BJ (cell line): ENCODE measurements around the gene PFKL. TPM values are rescaled to one million over a fixed set of nuclear protein-coding genes. Genes with fewer than 3 reads are reported as not detected.

Experiments
- CTCF ChIA-PET: fragments of 350-600 bp; formaldehyde crosslinking; extraction: SDS; loops from one replicate; lab custom pipeline; 2021; ENCODE audit warnings: antibody characterized with exemption, inconsistent platforms; lab: Yijun Ruan, JAX
- POLR2A ChIA-PET: fragments of 300-600 bp; sonication (Branson Sonifier 250); formaldehyde crosslinking; extraction: SDS; loops from one replicate; lab custom pipeline; 2021; ENCODE audit warnings: antibody characterized with exemption; lab: Charles Lee
- DNase-seq: peaks from one replicate; pipeline ENCODE4 v3.0.0-alpha.2; 2011; ENCODE audit warnings: low read depth
- H3K27me3 ChIP-seq: 2 replicates; pipeline ENCODE4 v1.6.0; 2011; ENCODE audit warnings: low read length; ENCODE audit not compliant: control insufficient read depth, insufficient read depth
- H3K36me3 ChIP-seq: 2 replicates; pipeline ENCODE4 v1.5.1; 2011; ENCODE audit warnings: low read length; ENCODE audit not compliant: control insufficient read depth, insufficient read depth
- H3K4me3 ChIP-seq: 2 replicates; pipeline ENCODE4 v1.5.1; 2011; ENCODE audit warnings: low read depth, mild to moderate bottlenecking, control low read depth, low read length
- polyA plus RNA-seq: library from polyadenylated mRNA; depleted of rRNA; stranded (reverse); fragments of >200 nt; gene quantifications from 2 replicates; pipeline ENCODE4 v1.2.3, GENCODE V29; 2011
- TF ChIP-seq, protein P1 (sequence below): IDR thresholded peaks from 2 replicates; pipeline ENCODE4 v1.5.1; 2011; ENCODE audit warnings: low read depth, mild to moderate bottlenecking, control low read depth, inconsistent platforms, low read length, moderate library complexity; ENCODE audit not compliant: insufficient read depth

PFKL gene
- polyA plus RNA-seq, 1 experiment, result 152 TPM

- Histone ChIP-seq H3K4me3 (no peak overlapping the region), H3K27me3 (no peaks in the 10 kb centered on the region), H3K36me3 (peaks cover 50% of the 10 kb centered on the region)
- POLR2A ChIA-PET, result no interaction called here
- CTCF ChIA-PET, result no interaction called here
- TF ChIP-seq, protein P1, sequence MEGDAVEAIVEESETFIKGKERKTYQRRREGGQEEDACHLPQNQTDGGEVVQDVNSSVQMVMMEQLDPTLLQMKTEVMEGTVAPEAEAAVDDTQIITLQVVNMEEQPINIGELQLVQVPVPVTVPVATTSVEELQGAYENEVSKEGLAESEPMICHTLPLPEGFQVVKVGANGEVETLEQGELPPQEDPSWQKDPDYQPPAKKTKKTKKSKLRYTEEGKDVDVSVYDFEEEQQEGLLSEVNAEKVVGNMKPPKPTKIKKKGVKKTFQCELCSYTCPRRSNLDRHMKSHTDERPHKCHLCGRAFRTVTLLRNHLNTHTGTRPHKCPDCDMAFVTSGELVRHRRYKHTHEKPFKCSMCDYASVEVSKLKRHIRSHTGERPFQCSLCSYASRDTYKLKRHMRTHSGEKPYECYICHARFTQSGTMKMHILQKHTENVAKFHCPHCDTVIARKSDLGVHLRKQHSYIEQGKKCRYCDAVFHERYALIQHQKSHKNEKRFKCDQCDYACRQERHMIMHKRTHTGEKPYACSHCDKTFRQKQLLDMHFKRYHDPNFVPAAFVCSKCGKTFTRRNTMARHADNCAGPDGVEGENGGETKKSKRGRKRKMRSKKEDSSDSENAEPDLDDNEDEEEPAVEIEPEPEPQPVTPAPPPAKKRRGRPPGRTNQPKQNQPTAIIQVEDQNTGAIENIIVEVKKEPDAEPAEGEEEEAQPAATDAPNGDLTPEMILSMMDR, result no peak
- no peak for DNase-seq
These were observed 22.9 kb downstream of the PFKL start for GRCh38 chr21:44322621-44323325.

- Histone ChIP-seq H3K4me3 (no peak overlapping the region), H3K27me3 (no peaks in the 10 kb centered on the region), H3K36me3 (peaks cover 48% of the 10 kb centered on the region)
- TF ChIP-seq, protein P1, result no peak
- ChIA-PET CTCF (no interaction called here), POLR2A (no interaction called here)
- no peak for DNase-seq
These were observed 23.7 kb downstream of the PFKL start for GRCh38 chr21:44323591-44323990.

DNA sequence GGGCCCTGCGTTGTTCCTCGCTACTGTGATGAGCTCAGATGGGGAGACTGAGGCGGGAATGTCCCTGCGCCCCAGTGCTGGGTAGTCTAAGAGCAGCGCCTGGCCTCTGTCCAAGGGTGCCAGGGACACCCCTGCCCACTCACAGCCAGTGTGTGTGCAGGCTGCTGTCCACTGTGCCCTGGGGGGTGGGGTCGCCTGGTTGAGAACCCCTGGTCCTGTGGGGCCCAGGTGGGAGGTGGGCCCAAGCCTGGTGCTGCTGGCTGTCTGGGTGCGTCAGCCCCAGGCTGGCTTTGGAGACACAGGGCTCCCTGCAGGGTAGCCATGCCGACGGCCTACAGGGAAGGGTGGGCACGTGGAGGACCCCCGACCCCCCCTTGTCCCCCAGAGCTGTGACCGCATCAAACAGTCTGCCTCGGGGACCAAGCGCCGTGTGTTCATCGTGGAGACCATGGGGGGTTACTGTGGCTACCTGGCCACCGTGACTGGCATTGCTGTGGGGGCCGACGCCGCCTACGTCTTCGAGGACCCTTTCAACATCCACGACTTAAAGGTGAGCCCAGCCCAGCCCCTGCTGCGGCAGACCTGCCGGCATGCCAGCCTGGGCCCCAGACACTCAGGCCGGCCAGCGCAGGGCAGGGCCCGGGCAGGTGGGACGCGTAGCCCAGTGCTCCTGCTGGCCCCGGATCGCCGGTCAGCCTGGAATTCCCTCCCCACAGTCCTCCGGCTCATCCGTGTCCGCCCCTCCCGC, 24.4 kb downstream of the PFKL start:
- TF ChIP-seq, protein P1, result no peak
- peaks cover 43% of the 10 kb centered on the region for H3K36me3 ChIP-seq
- H3K4me3 ChIP-seq, result no peak overlapping the region
- no peaks in the 10 kb centered on the region for H3K27me3 ChIP-seq
- ChIA-PET CTCF (interaction anchor here (0.9 kb wide), 1 partner anchor 9 kb away, joined by 3 read pairs; no protein-coding TSS in a partner anchor), POLR2A (no interaction called here)
- no peak for DNase-seq

- CTCF ChIA-PET, result interaction anchor here (0.9 kb wide), 1 partner anchor 9 kb away, joined by 3 read pairs; no protein-coding TSS in a partner anchor
These were observed 24.9 kb downstream of the PFKL start for GRCh38 chr21:44324854-44325107.

More at GRCh38 chr21:44324854-44325107, 24.9 kb downstream of the PFKL start:
- TF ChIP-seq, protein P1, result no peak
- Histone ChIP-seq H3K36me3 (peaks cover 38% of the 10 kb centered on the region), H3K4me3 (no peak overlapping the region), H3K27me3 (no peaks in the 10 kb centered on the region)
- POLR2A ChIA-PET, result no interaction called here
- DNase-seq, result no peak
